Osteoblast (primary cell): Measurements from ENCODE around the gene DNAH7. TPM values are rescaled to one million over a fixed set of nuclear protein-coding genes. Genes with fewer than 3 reads are reported as not detected.

Experiments
- DNase-seq: peaks from one replicate; pipeline ENCODE4 v3.0.0; 2011; ENCODE audit warnings: low spot score, mixed read lengths; ENCODE audit not compliant: insufficient read length; ENCODE audit errors: missing footprints
- H2AFZ ChIP-seq: 2 replicates; pipeline ENCODE4 v1.6.0; 2011; ENCODE audit warnings: mild to moderate bottlenecking, low read length
- H3K27ac ChIP-seq: 2 replicates; pipeline ENCODE4 v1.5.1; 2011; ENCODE audit warnings: mild to moderate bottlenecking, low read depth, low read length, moderate library complexity
- H3K27me3 ChIP-seq: 2 replicates; pipeline ENCODE4 v1.6.0; 2012; ENCODE audit warnings: mild to moderate bottlenecking, control low read depth, inconsistent platforms, low read length, moderate library complexity; ENCODE audit not compliant: insufficient read depth
- H3K36me3 ChIP-seq: 2 replicates; pipeline ENCODE4 v1.5.1; 2011; ENCODE audit warnings: mild to moderate bottlenecking, low read length, control low read depth, moderate library complexity; ENCODE audit not compliant: insufficient read depth
- H3K4me1 ChIP-seq: 2 replicates; pipeline ENCODE4 v1.5.1; 2011; ENCODE audit warnings: mild to moderate bottlenecking, low read length, control low read depth, moderate library complexity; ENCODE audit not compliant: insufficient read depth
- H3K4me2 ChIP-seq: 2 replicates; pipeline ENCODE4 v1.6.0; 2011; ENCODE audit warnings: mild to moderate bottlenecking, low read length; ENCODE audit not compliant: insufficient read depth
- H3K4me3 ChIP-seq: fragments of 200-600 bp; sonication (generic); 3 replicates; pipeline ENCODE4 v1.5.1; 2012; ENCODE audit warnings: mild to moderate bottlenecking, low read length, inconsistent platforms; ENCODE audit not compliant: insufficient read depth
- H3K79me2 ChIP-seq: 2 replicates; pipeline ENCODE4 v1.6.0; 2012; ENCODE audit warnings: mild to moderate bottlenecking, low read length, control low read depth, inconsistent platforms; ENCODE audit not compliant: insufficient read depth
- H3K9me3 ChIP-seq: 2 replicates; pipeline ENCODE4 v1.5.1; 2011; ENCODE audit warnings: low read depth, low read length, control low read depth
- H4K20me1 ChIP-seq: 2 replicates; pipeline ENCODE4 v1.6.0; 2012; ENCODE audit warnings: mild to moderate bottlenecking, low read length, control low read depth; ENCODE audit not compliant: insufficient read depth
- CTCF ChIP-seq: IDR thresholded peaks from 2 replicates; pipeline ENCODE4 v1.5.1; 2011; ENCODE audit warnings: mild to moderate bottlenecking, low read depth, low read length, moderate library complexity; ENCODE audit errors: extremely low read depth
- total RNA-seq: library from RNA; depleted of rRNA; stranded (reverse); fragments of >200 nt; gene quantifications from 2 replicates; pipeline ENCODE4 v1.2.3, GENCODE V29; 2012

The DNAH7 gene
- total RNA-seq, 1 donor = 2.5 TPM

- no peak for TF ChIP-seq CTCF
- Histone ChIP-seq H3K4me1 (no peaks in the 10 kb centered on the region), H3K79me2 (no peaks in the 10 kb centered on the region), H3K4me3 (no peak overlapping the region), H3K27ac (no peak overlapping the region), H3K9me3 (no peaks in the 10 kb centered on the region), H3K27me3 (no peaks in the 10 kb centered on the region), H4K20me1 (no peaks in the 10 kb centered on the region), H2AFZ (no peak overlapping the region), H3K36me3 (no peaks in the 10 kb centered on the region), H3K4me2 (no peak overlapping the region)
- no peak for DNase-seq
Observed at GRCh38 chr2:196000551-196000950, 68.1 kb downstream of the DNAH7 start.

GRCh38 chr2:195998070-195998469, 70.6 kb downstream of the DNAH7 start:
- H4K20me1 ChIP-seq = no peaks in the 10 kb centered on the region
- H3K27me3 ChIP-seq = no peaks in the 10 kb centered on the region
- H2AFZ ChIP-seq = no peak overlapping the region
- H3K4me3 ChIP-seq = no peak overlapping the region
- DNase-seq = no peak
- H3K79me2 ChIP-seq = no peaks in the 10 kb centered on the region
- H3K4me1 ChIP-seq = no peaks in the 10 kb centered on the region
- no peaks in the 10 kb centered on the region for H3K36me3 ChIP-seq
- H3K4me2 ChIP-seq = no peak overlapping the region
- H3K9me3 ChIP-seq = no peaks in the 10 kb centered on the region
- H3K27ac ChIP-seq = no peak overlapping the region
- no peak for TF ChIP-seq CTCF

GRCh38 chr2:195995499-195995898, 73.1 kb downstream of the DNAH7 start:
- Histone ChIP-seq H3K4me3 (no peak overlapping the region), H2AFZ (no peak overlapping the region), H3K27ac (no peak overlapping the region), H3K4me1 (no peaks in the 10 kb centered on the region), H3K9me3 (no peaks in the 10 kb centered on the region), H3K27me3 (no peaks in the 10 kb centered on the region), H3K36me3 (no peaks in the 10 kb centered on the region), H3K4me2 (no peak overlapping the region), H4K20me1 (no peaks in the 10 kb centered on the region), H3K79me2 (no peaks in the 10 kb centered on the region)
- no peak for DNase-seq
- TF ChIP-seq CTCF = no peak

- Histone ChIP-seq H3K27ac (no peak overlapping the region), H3K27me3 (no peaks in the 10 kb centered on the region), H4K20me1 (no peaks in the 10 kb centered on the region), H3K79me2 (no peaks in the 10 kb centered on the region), H3K4me2 (no peak overlapping the region), H3K36me3 (no peaks in the 10 kb centered on the region), H3K4me1 (no peaks in the 10 kb centered on the region), H3K4me3 (no peak overlapping the region), H2AFZ (no peak overlapping the region), H3K9me3 (no peaks in the 10 kb centered on the region)
- DNase-seq = no peak
- TF ChIP-seq CTCF = no peak
Observed at GRCh38 chr2:195993623-195994022, 75.0 kb downstream of the DNAH7 start.
